RWPE2 (cell line): Measurements from ENCODE around the gene FAM53B.
A peak's percentile ranks its signal among the peaks of the same experiment; 100 is the strongest.

ENCODE experiments used
- ATAC-seq: fragments of 200-7000 bp; cut with Tn5 transposase; 3 replicates; pipeline ENCODE4 v1.9.1; 2021; ENCODE audit warnings: low read depth
- DNase-seq: peaks from one replicate; pipeline ENCODE4 v3.0.0-alpha.2; 2020; ENCODE audit warnings: low spot score
- H3K27ac ChIP-seq: fragments of 450-650 bp; 2 replicates; pipeline ENCODE4 v1.5.1; 2017; ENCODE audit warnings: mild to moderate bottlenecking; ENCODE audit not compliant: poor library complexity, severe bottlenecking
- H3K27me3 ChIP-seq: fragments of 250-450 bp; sonication (Bioruptor Pico); 2 replicates; pipeline ENCODE4 v1.5.1; 2021; ENCODE audit warnings: mild to moderate bottlenecking, moderate library complexity; ENCODE audit not compliant: insufficient read depth, poor library complexity, severe bottlenecking
- H3K36me3 ChIP-seq: fragments of 250-450 bp; sonication (Bioruptor Pico); 2 replicates; pipeline ENCODE4 v1.5.1; 2020; ENCODE audit warnings: low read depth, mild to moderate bottlenecking, moderate library complexity
- H3K4me1 ChIP-seq: fragments of 250-450 bp; sonication (Bioruptor Pico); 2 replicates; pipeline ENCODE4 v1.5.1; 2021; ENCODE audit warnings: mild to moderate bottlenecking, moderate library complexity; ENCODE audit not compliant: insufficient read depth, poor library complexity, severe bottlenecking
- H3K4me3 ChIP-seq: fragments of 250-450 bp; sonication (Bioruptor Pico); 2 replicates; pipeline ENCODE4 v1.5.1; 2021; ENCODE audit warnings: mild to moderate bottlenecking, moderate library complexity; ENCODE audit not compliant: severe bottlenecking
- H3K9me3 ChIP-seq: fragments of 250-450 bp; sonication (Bioruptor Pico); 2 replicates; pipeline ENCODE4 v1.5.1; 2021; ENCODE audit warnings: mild to moderate bottlenecking, moderate library complexity; ENCODE audit not compliant: severe bottlenecking
- CTCF ChIP-seq: fragments of 450-650 bp; IDR thresholded peaks from one replicate; pipeline ENCODE4 v1.5.1; 2017; ENCODE audit warnings: mild to moderate bottlenecking, moderate library complexity; ENCODE audit not compliant: poor library complexity, severe bottlenecking

FAM53B gene

GRCh38 chr10:124727361-124727960, 16.7 kb downstream of the FAM53B start:
- Histone ChIP-seq H3K4me1 (no peaks in the 10 kb centered on the region), H3K27me3 (no peaks in the 10 kb centered on the region), H3K9me3 (no peaks in the 10 kb centered on the region), H3K4me3 (no peak overlapping the region), H3K36me3 (no peaks in the 10 kb centered on the region; the same call in 1 of the 2 replicates), H3K27ac (no peak overlapping the region)
- no peak for TF ChIP-seq CTCF
- ATAC-seq (no peak), DNase-seq (no peak)

- Histone ChIP-seq H3K36me3 (no peaks in the 10 kb centered on the region; the same call in 1 of the 2 replicates), H3K4me3 (no peak overlapping the region), H3K27me3 (no peaks in the 10 kb centered on the region), H3K4me1 (no peaks in the 10 kb centered on the region), H3K9me3 (no peaks in the 10 kb centered on the region), H3K27ac (no peak overlapping the region)
- TF ChIP-seq CTCF = no peak
- ATAC-seq = no peak
- no peak for DNase-seq
Measured at GRCh38 chr10:124725791-124726190, 18.4 kb downstream of the FAM53B start.

GRCh38 chr10:124725171-124725631, 19.0 kb downstream of the FAM53B start:
- no peaks in the 10 kb centered on the region; the same call in 1 of the 2 replicates for H3K36me3 ChIP-seq
- H3K4me3 ChIP-seq = no peak overlapping the region
- TF ChIP-seq CTCF = no peak
- no peaks in the 10 kb centered on the region for H3K9me3 ChIP-seq
- H3K27me3 ChIP-seq = no peaks in the 10 kb centered on the region
- H3K4me1 ChIP-seq = no peaks in the 10 kb centered on the region
- ATAC-seq = no peak
- no peak overlapping the region for H3K27ac ChIP-seq
- DNase-seq = no peak

- no peak for TF ChIP-seq CTCF
- no peak for ATAC-seq
- H3K9me3 ChIP-seq = no peaks in the 10 kb centered on the region
- no peak for DNase-seq
- peaks cover 3% of the 10 kb centered on the region for H3K4me1 ChIP-seq
- H3K4me3 ChIP-seq = no peak overlapping the region
- no peaks in the 10 kb centered on the region for H3K27me3 ChIP-seq
- no peaks in the 10 kb centered on the region; the same call in 1 of the 2 replicates for H3K36me3 ChIP-seq
- no peak overlapping the region for H3K27ac ChIP-seq
Measured at GRCh38 chr10:124724279-124725027, 19.7 kb downstream of the FAM53B start.

- H3K36me3 ChIP-seq = no peaks in the 10 kb centered on the region; the same call in 1 of the 2 replicates
- H3K4me3 ChIP-seq = no peak overlapping the region
- no peak for ATAC-seq
- peaks cover 8% of the 10 kb centered on the region for H3K4me1 ChIP-seq
- H3K27ac ChIP-seq = peak overlapping the region; percentile 8
- no peaks in the 10 kb centered on the region for H3K27me3 ChIP-seq
- no peak for DNase-seq
- TF ChIP-seq CTCF = no peak
- no peaks in the 10 kb centered on the region for H3K9me3 ChIP-seq
Measured at GRCh38 chr10:124723826-124724225, 20.4 kb downstream of the FAM53B start.
